Esophagus muscularis mucosa (tissue), 4 donors: Measurements from ENCODE around the gene ADORA2A. TPM values are rescaled to one million over a fixed set of nuclear protein-coding genes. Genes with fewer than 3 reads are reported as not detected.

Experiments
- DNase-seq: peaks from one replicate; pipeline ENCODE4 v3.0.0-alpha.2; 2017; ENCODE audit errors: extremely low spot score
- H3K27ac ChIP-seq, 4 donors: fragments of 200-600 bp; sonication (generic); replicated peaks in 1 of 4; 1 replicate in 3 of 4; 2 replicates in 1 of 4; pipeline ENCODE4 v1.5.1; 2016 to 2019; ENCODE audit warnings: mild to moderate bottlenecking in 1 of 4
- H3K27me3 ChIP-seq, 4 donors: fragments of 200-600 bp; sonication (generic); one replicate each; pipeline versions ENCODE4 v1.5.1 to v1.6.0; 2016 to 2019
- H3K36me3 ChIP-seq, 4 donors: fragments of 200-600 bp; sonication (generic); one replicate each; pipeline ENCODE4 v1.5.1; 2016 to 2019
- H3K4me1 ChIP-seq, 4 donors: fragments of 200-600 bp; sonication (generic); one replicate each; pipeline ENCODE4 v1.5.1; 2016 to 2019
- H3K4me3 ChIP-seq, 4 donors: fragments of 200-600 bp; sonication (generic); 1 replicate in 2 of 4; 2 replicates in 2 of 4; pipeline ENCODE4 v1.5.1; 2016 to 2019; ENCODE audit warnings: mild to moderate bottlenecking in 4 of 4, moderate library complexity in 1 of 4
- H3K9me3 ChIP-seq, 4 donors: fragments of 200-600 bp; sonication (generic); 1 replicate in 3 of 4; 2 replicates in 1 of 4; pipeline ENCODE4 v1.5.1; 2016 to 2019
- CTCF ChIP-seq, 3 experiments: fragments of 200-600 bp in 2 of 3; fragments of 450-650 bp in 1 of 3; sonication (generic) in 2 of 3; IDR thresholded peaks; one replicate each; pipeline ENCODE4 v1.5.1; 2017 to 2019; ENCODE audit warnings: antibody characterized with exemption in 3 of 3, mild to moderate bottlenecking in 2 of 3, moderate library complexity in 1 of 3
- EP300 ChIP-seq: sonication (generic); formaldehyde crosslinking; IDR thresholded peaks from one replicate; pipeline ENCODE4 v1.6.1; 2017; ENCODE audit warnings: antibody characterized with exemption
- POLR2A ChIP-seq: fragments of 450-650 bp; IDR thresholded peaks from one replicate; pipeline ENCODE4 v1.6.1; 2017; ENCODE audit warnings: antibody characterized with exemption, moderate library complexity, mild to moderate bottlenecking, low read depth
- POLR2AphosphoS5 ChIP-seq, 2 donors: sonication (generic); formaldehyde crosslinking; IDR thresholded peaks; one replicate each; pipeline ENCODE4 v1.6.1; 2017; ENCODE audit warnings: antibody characterized with exemption in 2 of 2
- WGBS: methylation state at CpG from one replicate; pipeline ENCODE4 v1.1.5; 2018; 5-methylcytosine and 5-hydroxymethylcytosine counted together
- intact Hi-C: fragments of 100-400 bp; cut with DNase I; formaldehyde crosslinking; loops from one replicate; pipeline ENCODE4 v1.15.1; 2023
- total RNA-seq, 4 donors: library from RNA; depleted of rRNA; stranded (reverse); fragments of >200 nt; gene quantifications; one replicate each; pipeline versions ENCODE4 v1.1.0 to v1.2.1, GENCODE V29; 2016

The ADORA2A gene
- total RNA-seq, 4 donors from 2014 or later, result 3.3 to 7.5 (median 4.5) TPM

DNA sequence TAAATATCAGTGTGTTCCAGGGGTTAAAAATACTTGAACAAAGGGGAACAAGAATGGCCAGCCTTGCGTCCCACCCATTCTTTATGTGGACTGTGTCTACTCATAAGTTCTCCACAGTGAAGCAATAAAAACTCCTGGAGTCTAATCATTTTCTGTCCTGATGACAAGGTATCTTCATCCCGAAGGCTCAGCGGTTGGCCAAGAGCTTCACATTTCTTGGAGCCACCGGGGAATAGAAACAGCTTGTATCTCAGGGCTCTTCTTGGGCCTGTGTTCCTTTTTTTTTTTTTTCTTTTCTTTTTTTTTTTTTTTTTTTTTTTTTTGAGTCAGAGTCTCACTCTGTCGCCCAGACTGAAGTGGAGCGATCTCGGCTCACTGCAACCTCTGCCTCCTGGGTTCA is 36.8 kb upstream of the ADORA2A start:
- Histone ChIP-seq H3K36me3 (peaks cover 1 to 12% (median 4%) of the 10 kb centered on the region in 4 donors), H3K9me3 (no peaks in the 10 kb centered on the region), H3K4me1 (peaks cover 32 to 40% (median 37%) of the 10 kb centered on the region in 4 donors), H3K27me3 (no peaks in the 10 kb centered on the region), H3K4me3 (no peak overlapping the region), H3K27ac (peak overlapping the region; percentile 41 to 56 (median 54))
- intact Hi-C loops, result no loop called here
- TF ChIP-seq CTCF (IDR thresholded peaks at IDR 0.05), result no peak
- no peak for TF ChIP-seq EP300
- TF ChIP-seq POLR2A, result no peak
- no peak for TF ChIP-seq POLR2AphosphoS5 (IDR thresholded peaks at IDR 0.05)
- DNase-seq, result no peak
- 62% methylated on average over 7 of the region's 7 CpGs for WGBS

DNA sequence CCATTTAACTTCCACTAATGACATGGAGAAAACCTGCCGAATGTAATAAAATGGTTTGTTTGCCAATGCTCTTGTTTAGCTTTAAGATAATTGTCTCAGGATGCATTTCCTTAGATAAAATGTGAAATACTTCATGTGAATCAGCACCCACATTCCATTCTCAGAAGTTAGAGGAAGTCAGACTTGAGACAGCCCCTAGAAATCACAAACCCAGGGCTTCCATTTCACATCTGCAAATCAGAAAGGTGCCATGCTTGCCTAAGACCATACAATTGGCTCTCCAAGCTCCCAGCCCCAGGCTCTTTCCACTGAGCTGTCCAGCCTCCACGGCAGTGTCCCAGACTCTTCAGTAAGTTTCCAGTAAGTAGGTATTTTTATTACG is 35.6 kb upstream of the ADORA2A start:
- no peaks in the 10 kb centered on the region for H3K9me3 ChIP-seq
- H3K27ac ChIP-seq, result peak overlapping the region in 3 of 4 donors; percentile 7 to 56 (median 54)
- no peaks in the 10 kb centered on the region for H3K27me3 ChIP-seq
- peaks cover 10 to 24% (median 16%) of the 10 kb centered on the region in 4 donors for H3K36me3 ChIP-seq
- H3K4me1 ChIP-seq, result peaks cover 32 to 40% (median 37%) of the 10 kb centered on the region in 4 donors
- DNase-seq, result no peak
- TF ChIP-seq CTCF (IDR thresholded peaks at IDR 0.05) (no peak), EP300 (no peak), POLR2A (no peak), POLR2AphosphoS5 (IDR thresholded peaks at IDR 0.05) (no peak)
- intact Hi-C loops, result no loop called here
- 79% methylated on average over 3 of the region's 3 CpGs for WGBS
- H3K4me3 ChIP-seq, result no peak overlapping the region

DNA sequence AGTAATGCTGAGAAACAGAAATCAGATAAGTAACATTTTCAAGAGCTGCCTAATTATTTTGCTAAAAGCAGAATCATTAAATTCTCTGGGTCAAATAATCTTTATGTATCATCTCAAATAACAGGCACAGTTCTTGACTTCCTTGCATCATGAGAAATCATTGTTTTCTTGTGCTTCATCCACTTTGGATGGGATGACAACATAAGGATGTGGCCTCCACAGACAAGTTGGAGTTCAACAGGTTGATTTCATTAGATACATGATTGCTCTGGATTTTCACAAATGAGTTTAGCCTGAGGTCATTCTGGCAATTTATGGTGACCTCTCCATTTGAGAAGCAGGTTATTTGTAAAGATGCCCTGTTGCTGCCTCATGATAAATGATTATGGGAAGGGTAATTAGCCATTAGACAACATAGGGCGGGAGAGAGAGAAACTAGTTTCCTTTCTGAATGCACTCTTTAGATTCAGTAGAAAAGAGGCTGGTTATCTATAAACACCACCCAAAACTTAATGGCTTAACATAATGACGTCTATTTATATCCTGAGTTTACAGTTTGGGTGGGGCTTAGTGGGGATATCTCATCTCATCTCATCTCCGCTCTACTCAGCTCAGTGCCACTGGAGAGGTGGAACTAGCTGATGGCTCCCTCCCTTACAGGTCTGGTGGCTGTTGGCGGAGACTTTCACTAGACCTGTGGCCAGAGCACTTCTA is 35.0 kb upstream of the ADORA2A start:
- no peak for DNase-seq
- Histone ChIP-seq H3K36me3 (peaks cover 14 to 30% (median 22%) of the 10 kb centered on the region in 4 donors), H3K27me3 (no peaks in the 10 kb centered on the region), H3K4me3 (no peak overlapping the region), H3K9me3 (no peaks in the 10 kb centered on the region), H3K27ac (peak overlapping the region in 2 of 4 donors; percentile 7 to 56), H3K4me1 (peaks cover 32 to 42% (median 38%) of the 10 kb centered on the region in 4 donors)
- 88% methylated on average over 4 of the region's 4 CpGs for WGBS
- intact Hi-C loops, result no loop called here
- TF ChIP-seq POLR2A, result no peak
- no peak for TF ChIP-seq CTCF (IDR thresholded peaks at IDR 0.05)
- no peak for TF ChIP-seq EP300
- no peak for TF ChIP-seq POLR2AphosphoS5 (IDR thresholded peaks at IDR 0.05)

- Histone ChIP-seq H3K4me1 (peaks cover 32 to 44% (median 38%) of the 10 kb centered on the region in 4 donors), H3K27ac (no peak overlapping the region), H3K9me3 (no peaks in the 10 kb centered on the region), H3K27me3 (no peaks in the 10 kb centered on the region), H3K4me3 (no peak overlapping the region), H3K36me3 (peaks cover 14 to 34% (median 23%) of the 10 kb centered on the region in 4 donors)
- 97% methylated on average over 2 of the region's 2 CpGs for WGBS
- TF ChIP-seq POLR2AphosphoS5 (IDR thresholded peaks at IDR 0.05) (no peak), EP300 (no peak), CTCF (IDR thresholded peaks at IDR 0.05) (no peak), POLR2A (no peak)
- intact Hi-C loops, result no loop called here
- DNase-seq, result no peak
Observed at GRCh38 chr22:24393012-24393559, 34.3 kb upstream of the ADORA2A start.
